COR-L47 (cell line): ENCODE data around the gene BATF2.
"Not testable (repeated sequence)": the region's sequence is repeated elsewhere in the genome, so short reads cannot be mapped to it uniquely, and the experiment has no call there.

Experiments used
- DNase-seq: peaks from one replicate; lab custom pipeline; 2025; lab: John Stamatoyannopoulos, UW

Gene BATF2

DNA sequence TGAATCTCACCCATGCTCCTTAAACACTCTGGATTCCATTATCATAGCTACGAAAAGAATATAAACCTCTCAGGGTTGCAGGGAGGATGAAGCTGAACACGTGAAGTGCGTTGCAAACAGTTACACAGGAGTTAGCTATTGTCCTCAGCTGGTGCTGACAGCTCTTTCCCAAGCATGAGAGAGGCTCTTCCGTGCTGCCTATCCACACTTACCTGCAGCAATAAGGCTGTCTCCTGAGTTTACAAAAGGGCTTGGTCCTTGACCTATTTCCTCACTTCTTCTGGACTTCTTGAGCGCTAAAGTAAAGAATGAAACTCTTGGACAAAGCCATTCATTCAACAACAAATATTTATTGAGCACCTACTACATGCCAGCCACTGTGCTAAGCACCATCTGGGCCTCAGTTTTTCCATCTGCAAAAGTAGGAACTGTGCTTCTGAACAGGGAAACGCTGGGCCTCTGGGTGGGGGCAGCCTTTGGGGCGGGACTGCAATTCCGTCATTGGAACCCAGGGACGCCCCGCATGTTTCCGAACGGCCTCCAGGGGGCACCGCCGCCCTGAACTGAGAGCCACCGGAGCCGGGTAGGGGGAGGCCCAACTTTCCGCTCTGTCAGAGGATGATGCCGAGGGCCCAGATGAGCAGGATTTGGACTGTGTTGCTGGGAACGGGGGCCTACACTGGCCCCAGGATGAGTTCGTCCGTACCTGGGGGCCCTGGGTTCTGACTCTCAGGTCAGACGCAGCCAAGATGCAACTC is 16.5 kb upstream of the BATF2 start:
- DNase-seq = peak; percentile 74

GRCh38 chr11:65008873-65009272 is 12.1 kb upstream of the BATF2 start:
- DNase-seq = no peak

DNA sequence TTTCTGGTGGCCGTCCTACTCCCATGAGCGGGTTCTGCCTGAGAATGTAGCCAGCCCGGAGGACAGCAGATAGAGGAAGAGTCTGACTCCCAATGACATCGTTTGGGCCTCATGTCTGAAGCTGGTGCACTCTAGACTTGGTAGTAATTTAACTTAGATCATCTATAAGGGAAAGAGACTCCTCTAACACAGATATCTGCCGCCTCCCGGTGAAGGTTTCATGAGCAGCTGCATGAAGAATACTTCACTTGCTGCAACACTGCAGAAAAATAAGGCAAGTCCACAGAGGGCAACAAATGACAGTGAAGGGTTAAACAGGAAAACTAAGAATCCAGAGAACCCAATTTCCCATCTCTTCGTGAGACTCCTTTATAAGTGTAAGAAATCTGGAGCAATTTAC is 11.2 kb upstream of the BATF2 start:
- DNase-seq = no peak

- not testable (repeated sequence) for DNase-seq
Measured at GRCh38 chr11:65003968-65004367, 7.2 kb upstream of the BATF2 start.

- no peak for DNase-seq
Measured at GRCh38 chr11:65003282-65003681, 6.5 kb upstream of the BATF2 start.

DNA sequence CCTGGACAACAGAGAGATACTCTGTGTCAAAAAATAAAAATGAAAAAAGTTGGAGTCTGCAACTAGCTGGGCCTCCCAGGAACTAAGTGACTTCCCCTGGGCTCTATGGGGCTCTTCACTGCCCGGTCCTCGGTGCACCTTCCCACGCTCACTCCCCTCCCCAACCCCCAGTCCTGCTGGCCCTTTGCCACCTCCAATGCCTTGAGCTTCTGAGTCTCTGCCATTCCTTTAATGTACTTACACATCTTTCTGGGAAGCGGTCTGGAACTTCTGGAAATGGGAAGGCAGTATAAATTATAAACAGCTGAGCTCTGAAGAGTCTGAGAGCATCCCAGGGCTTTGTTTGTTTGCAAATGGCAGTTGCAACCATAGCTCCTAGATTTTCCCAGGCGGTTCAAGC is 5.9 kb upstream of the BATF2 start:
- DNase-seq = no peak

DNA sequence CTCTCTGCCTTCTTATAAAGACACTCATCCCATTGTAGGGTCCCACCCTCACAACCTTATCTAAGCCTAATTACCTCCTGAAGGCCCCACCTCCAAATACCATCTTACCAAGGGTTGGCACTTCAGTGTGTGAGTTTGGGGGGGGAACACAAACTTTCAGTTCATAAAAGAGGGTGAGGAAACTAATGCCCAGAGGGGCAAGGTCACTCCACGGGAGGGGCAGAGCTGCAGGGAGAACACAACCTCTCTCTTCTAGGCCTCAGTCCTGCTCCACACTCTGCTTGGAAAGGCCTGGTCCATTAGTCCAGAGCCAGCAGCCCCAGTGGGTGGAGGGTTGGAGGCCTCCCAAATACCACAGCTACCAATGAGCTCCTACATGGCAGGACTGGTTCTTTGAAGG is 2.7 kb upstream of the BATF2 start:
- no peak for DNase-seq

DNA sequence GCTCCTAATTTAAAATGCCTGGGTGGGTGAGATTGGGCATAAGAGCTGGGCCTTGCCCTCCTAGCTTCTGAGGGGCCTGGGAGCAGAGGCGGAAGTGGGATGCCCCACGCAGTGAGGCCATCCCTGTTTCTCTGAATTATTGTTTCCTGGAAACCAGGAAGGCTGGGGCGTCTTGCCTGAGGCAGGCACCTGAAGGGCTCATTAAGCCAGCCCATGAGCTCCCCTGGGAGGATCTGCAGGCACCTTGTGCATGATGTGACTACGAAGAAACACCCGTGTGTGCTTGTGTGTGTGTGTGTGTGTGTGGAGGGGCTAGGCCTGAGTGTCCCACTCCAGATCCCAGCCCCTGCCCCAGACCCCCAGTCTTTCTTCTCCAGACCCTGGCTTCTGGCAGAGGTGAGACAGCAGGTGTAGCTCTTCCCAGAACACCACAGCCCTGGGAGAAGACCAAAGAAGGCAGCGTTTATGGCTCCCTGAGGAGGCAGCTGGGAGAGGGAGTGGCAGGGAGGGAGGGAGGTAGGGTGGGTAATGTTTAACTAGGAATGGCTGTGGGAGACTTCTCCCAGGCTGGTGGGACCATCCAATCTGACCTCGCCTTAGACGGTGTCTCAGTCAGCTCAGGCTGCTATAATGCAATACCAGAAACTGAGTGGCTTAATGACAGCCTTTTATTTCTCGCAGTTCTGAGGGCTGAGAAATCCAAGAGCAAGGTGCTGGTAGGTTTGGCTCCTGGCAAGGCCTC is 2.1 kb upstream of the BATF2 start:
- DNase-seq = no peak

DNA sequence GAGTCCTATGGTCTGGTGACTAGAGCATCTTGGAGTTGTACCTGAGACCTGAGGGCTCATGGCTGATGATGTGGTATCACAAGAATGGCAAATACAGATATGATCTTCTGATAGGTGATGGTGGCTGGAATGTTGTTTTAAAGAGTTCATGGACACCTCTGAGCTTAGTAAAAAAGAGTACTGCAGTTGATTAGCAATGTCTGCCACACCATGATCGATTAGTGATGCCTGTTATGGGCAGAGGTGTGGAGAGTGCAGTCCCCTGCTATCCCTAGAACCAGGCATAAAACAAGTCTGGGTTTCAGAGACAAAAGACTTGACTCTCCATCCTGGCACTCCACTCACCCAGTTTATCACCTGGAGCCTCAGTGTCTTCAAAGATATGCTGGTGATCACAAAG is 1.4 kb upstream of the BATF2 start:
- no peak for DNase-seq

DNA sequence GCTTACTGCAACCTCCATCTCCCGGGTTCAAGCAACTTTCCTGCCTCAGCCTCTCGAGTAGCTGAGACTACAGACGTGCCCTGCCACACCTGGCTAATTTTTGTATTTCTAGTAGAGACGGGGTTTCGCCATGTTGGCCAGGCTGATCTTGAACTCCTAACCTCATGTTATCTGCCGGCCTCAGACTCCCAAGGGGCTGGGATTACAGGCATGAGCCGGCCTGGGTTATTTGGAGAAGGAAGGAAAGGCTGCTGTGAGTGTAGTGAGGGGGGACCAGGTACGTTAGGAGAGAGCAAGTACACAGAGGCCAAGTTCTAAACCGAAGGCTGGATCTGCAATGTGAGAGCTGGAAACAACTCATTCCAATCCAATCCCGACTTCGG is 453 bp downstream of the BATF2 start:
- no peak for DNase-seq

DNA sequence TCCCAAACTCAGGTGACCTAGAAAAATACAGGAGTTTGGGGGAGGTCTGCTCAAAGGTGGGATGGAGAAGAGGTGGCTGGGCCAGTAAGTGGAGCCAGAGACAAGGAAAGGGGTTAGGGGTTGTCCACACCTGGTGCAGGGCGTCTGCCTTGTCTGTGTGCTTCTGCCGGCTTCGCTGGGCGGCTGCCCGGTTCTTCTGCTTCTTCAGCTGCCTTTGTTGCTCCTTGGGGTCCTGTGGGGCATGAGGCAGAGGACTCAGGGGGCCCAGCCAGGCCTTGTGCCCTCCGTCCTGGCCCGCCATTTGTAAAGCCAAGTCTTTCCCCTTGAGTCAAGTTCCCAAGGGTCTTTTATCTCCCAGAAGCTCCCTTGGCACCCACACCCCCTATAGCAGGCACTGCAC is 2.5 kb downstream of the BATF2 start:
- DNase-seq = no peak

DNA sequence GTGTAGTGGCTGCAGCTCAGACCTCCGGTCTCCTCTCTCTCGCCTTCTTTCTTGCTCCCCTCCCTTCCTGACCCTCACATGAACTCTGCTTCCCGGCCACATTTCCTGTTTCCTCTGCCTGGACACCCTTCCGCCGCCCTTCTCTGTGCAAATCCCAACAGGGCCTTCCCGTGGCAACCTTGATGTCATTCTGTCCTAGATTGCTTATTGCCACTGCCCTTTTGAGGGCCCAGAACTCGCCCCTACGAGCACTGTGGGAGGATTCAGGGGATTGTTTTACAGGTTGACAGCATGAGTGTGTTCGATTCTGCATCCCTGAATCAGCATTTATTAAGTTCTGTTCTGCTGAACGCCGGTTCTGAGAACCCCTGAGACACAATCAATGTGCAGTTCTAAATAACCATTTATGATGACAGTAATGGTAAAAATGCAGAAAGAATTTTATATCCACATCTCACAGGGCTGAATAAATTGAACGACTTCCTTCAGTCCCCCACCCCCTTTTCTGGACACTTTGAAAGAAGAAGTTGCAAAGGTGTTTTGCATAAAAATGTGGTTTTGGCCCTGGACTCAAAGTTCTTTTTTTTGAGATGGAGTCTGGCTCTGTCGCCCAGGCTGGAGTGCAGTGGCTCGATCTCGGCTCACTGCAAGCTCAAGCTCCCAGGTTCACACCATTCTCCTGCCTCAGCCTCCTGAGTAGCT is 6.4 kb downstream of the BATF2 start:
- no peak for DNase-seq

DNA sequence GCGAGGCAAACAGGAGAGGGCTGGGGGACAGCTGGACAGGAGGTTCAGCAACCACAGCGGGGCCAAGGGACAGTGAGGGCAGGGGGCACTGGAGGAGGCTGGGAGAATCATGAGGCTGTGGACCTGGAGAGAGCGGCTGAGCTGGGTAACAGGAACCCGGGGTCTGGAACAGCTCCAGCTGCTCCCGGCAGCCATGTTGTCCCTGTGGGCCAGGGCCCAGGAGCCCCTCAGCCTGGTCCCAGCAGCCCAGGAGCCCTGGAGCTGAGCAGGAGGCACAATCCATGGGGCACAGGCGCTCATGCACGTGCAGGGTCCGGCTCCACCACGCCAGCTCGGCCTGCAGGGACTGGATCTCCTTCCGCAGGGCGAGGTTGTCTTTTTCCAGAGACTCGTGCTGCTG is 7.4 kb downstream of the BATF2 start:
- DNase-seq = no peak

GRCh38 chr11:64987998-64988854 is 8.5 kb downstream of the BATF2 start:
- DNase-seq = no peak

DNA sequence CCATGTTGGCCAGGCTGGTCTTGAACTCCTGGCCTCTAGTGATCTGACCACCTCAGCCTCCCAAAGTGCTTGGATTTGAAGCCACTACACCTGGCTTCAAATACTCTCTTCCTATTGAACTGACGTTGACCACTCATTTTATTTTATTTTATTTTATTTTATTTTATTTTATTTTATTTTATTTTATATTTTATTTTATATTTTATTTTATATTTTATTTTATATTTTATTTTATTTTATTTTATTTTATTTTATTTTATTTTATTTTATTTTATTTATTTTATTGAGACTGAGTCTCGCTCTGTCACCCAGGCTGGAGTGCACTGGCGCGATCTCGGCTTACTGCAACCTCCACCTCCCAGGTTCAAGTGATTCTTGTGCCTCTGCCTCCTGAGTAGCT is 13.4 kb downstream of the BATF2 start:
- DNase-seq = not testable (repeated sequence)

DNA sequence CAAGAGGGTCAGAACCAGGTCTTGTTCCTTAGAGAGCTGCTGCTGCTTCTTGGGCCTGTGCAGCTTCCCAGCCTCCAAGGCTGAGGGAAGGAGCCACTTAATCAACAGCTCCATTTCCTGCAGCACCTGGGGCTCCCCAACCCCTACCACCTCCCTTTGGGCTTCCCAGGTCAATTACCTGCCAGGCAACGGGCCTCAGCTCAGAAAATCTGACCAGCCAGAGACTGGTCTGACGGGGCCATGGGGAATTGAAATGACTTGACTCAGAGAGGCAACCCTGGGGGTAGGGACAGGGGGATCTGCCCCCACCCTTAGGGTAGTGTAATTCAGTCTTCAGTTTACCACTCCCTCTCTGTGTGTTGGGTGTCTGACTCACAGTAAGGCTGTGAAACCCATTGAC is 20.1 kb downstream of the BATF2 start:
- no peak for DNase-seq

DNA sequence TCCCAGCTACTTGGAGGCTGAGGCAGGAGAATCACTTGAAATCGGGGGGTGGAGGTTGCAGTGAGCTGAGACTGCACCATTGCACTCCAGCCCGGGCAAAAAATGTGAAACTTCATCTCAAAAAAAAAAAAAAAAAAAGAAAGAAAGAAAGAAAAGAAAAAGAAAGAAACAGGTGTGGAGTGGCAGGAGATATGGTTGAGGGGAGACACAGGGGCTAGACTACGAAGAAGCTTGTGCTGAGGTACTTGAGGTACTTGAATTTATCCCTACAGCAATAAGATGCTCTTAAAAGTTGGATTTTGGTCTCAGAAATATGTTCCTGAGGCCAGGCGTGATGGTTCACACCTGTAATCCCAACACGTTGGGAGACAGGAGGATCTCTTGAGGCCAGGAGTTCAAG is 22.6 kb downstream of the BATF2 start:
- no peak for DNase-seq

GRCh38 chr11:64971421-64972233 is 25.1 kb downstream of the BATF2 start, which contains the start of gene MAJIN:
Gene MAJIN, minus strand, starts transcription at chr11:64972108. Its CDS starts 12,703 bp downstream, at chr11:64959405.
- DNase-seq = no peak

DNA sequence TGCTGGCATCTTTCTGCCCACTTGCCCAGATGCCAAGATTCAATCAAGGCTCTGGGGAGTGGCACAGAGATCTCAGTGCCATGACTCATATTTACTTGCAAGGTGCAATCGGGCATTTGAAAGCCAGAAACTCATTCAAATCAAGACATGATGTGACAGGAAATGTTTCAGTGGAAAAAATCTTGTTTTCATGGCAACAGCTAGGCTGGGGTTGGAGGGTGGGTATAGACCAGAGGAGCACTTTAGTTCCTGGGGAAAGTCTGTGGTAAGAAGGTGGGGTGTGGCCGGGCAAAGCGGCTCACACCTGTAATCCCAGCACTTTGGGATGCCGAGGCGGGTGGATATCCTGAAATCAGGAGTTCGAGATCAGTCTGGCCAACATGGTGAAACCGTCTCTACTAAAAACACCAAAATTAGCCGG is 26.0 kb downstream of the BATF2 start:
- no peak for DNase-seq

DNA sequence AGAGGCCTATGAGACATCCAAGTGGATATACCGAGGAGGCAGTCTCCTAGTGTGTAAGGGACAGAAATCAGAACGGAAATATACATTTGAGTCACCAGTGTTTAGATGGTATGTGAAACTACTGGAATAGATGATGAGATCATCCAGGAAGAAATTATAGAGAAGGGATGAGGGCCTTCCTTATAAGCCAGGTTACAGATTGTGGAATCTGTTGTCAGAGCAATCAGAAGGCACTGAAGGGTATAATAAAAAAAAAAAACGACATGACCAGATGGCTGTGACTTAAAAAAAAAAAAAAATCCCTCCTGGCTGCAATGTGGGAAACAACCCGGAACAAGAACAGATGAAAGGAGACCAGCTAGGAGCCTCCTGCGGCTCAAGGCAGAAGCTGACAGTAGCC is 27.6 kb downstream of the BATF2 start:
- DNase-seq = no peak

GRCh38 chr11:64967375-64967774 is 29.4 kb downstream of the BATF2 start:
- DNase-seq = no peak
